Measurements from ENCODE around the gene AACS. TPM values are rescaled to one million over a fixed set of nuclear protein-coding genes. Genes with fewer than 3 reads are reported as not detected.
A peak's percentile ranks its signal among the peaks of the same experiment; 100 is the strongest.

The AACS gene
- total and polyA plus RNA-seq, 3 donors from 2014 or later: 26.0 to 44.8 (median 31.7) TPM

- intact Hi-C loops (cut with DNase I; ENCODE audit: low total_unique reads): no loop called here
- TF ChIP-seq CTCF (IDR thresholded peaks at IDR 0.05): no peak
- TF ChIP-seq POLR2A (IDR thresholded peaks at IDR 0.05): no peak
- 63 to 92% methylated on average over 2 of the region's 2 CpGs for WGBS, 2 donors
- H3K4me1 ChIP-seq: no peaks in the 10 kb centered on the region
- DNase-seq: no peak
- no peak overlapping the region for H3K4me3 ChIP-seq
- no peaks in the 10 kb centered on the region for H3K27me3 ChIP-seq
- no peaks in the 10 kb centered on the region for H3K36me3 ChIP-seq (ENCODE audit: low read depth, missing control alignments)
- no peak overlapping the region for H3K27ac ChIP-seq
- H3K9me3 ChIP-seq: no peaks in the 10 kb centered on the region
Measured at GRCh38 chr12:125178222-125178621, 113.0 kb downstream of the AACS start.

GRCh38 chr12:125180144-125180543 lies 114.9 kb downstream of the AACS start:
- Histone ChIP-seq H3K27ac (no peak overlapping the region), H3K36me3 (ENCODE audit: low read depth, missing control alignments) (no peaks in the 10 kb centered on the region), H3K27me3 (no peaks in the 10 kb centered on the region), H3K4me1 (no peaks in the 10 kb centered on the region), H3K4me3 (no peak overlapping the region), H3K9me3 (no peaks in the 10 kb centered on the region)
- TF ChIP-seq CTCF (IDR thresholded peaks at IDR 0.05) (no peak), POLR2A (IDR thresholded peaks at IDR 0.05) (no peak)
- 88% methylated on average over 3 of the region's 3 CpGs for WGBS, 2 donors
- intact Hi-C loops (cut with DNase I; ENCODE audit: low total_unique reads): no loop called here
- no peak for DNase-seq

DNA sequence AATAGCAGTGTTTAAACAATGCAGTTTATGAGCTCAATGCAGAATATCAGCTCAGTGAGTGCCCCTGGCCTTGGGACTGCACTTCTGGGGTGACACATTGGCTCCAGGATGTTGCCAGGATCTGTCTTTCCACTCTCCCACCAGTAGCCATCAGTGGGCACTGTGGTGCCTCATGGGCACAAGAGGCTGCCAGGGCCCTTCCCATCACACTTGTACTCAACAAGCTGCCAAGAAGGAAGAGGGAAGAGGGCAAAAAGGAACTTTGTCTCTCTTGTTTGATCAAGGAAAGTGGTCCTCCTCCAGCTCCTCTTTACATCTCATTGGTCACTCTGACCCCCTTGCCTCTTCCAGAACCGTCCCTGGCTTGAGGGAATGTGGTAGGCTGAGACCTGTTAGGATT lies 115.9 kb downstream of the AACS start:
- WGBS, 2 donors: 89 to 100% methylated on average over 1 of the region's 1 CpG
- no peaks in the 10 kb centered on the region for H3K36me3 ChIP-seq (ENCODE audit: low read depth, missing control alignments)
- no peak overlapping the region for H3K27ac ChIP-seq
- DNase-seq: no peak
- H3K9me3 ChIP-seq: no peaks in the 10 kb centered on the region
- no peaks in the 10 kb centered on the region for H3K27me3 ChIP-seq
- H3K4me1 ChIP-seq: no peaks in the 10 kb centered on the region
- TF ChIP-seq CTCF (IDR thresholded peaks at IDR 0.05): no peak
- TF ChIP-seq POLR2A (IDR thresholded peaks at IDR 0.05): no peak
- H3K4me3 ChIP-seq: no peak overlapping the region
- intact Hi-C loops (cut with DNase I; ENCODE audit: low total_unique reads): no loop called here

DNA sequence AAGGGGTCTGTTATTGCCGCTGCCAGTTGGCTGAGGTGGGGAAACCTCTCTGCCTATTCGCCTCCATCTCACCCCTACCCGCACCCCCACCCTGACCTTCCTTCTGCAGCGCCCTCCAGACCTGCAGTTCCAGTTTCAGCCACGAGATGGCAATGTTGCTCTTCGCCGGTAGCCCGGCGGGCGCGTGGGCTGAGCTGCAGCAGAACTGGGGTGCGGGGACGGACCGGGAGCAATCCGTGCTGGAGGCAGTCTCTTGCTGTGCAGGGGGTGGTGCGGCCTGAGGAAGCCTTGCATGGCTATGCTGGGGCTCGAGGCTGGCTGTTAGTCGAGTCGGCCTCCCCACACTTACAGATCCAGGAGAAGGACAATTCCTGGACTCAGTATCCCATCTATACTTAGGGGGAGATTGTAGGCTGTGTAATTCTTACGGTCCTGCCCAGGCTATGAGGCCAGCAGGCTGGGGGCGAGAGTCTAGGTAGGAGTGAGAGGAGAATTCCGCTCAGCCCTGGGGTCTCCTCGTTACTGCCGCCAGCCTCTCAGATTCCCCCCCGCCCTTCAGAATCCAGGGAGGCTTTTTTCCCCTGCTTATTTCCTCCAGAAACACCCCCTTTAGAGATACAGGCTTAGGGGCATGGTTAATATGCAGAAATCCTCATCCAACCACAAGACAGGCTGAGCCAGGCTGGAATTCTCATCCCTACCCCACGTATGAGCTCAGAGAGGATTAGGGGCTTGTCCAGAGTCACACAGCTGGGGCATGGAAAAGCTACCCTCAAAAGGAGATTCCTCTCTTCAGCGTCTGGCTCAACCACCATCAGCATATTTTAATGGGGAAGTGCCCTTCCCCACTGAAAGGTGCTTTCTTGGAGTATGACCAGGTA lies 118.2 kb downstream of the AACS start:
- WGBS, 2 donors: 6 to 10% methylated on average over 17 to 27 of the region's 27 CpGs
- intact Hi-C loops (cut with DNase I; ENCODE audit: low total_unique reads): no loop called here
- Histone ChIP-seq H3K27ac (no peak overlapping the region), H3K36me3 (ENCODE audit: low read depth, missing control alignments) (no peaks in the 10 kb centered on the region), H3K27me3 (no peaks in the 10 kb centered on the region), H3K4me1 (peaks cover 9% of the 10 kb centered on the region), H3K4me3 (no peak overlapping the region), H3K9me3 (no peaks in the 10 kb centered on the region)
- TF ChIP-seq CTCF (IDR thresholded peaks at IDR 0.05) (peak; percentile 97 to 100 (median 99)), POLR2A (IDR thresholded peaks at IDR 0.05) (no peak)
- peak; percentile 89 for DNase-seq
